Measurements from ENCODE around the gene MLX. TPM values are rescaled to one million over a fixed set of nuclear protein-coding genes. Genes with fewer than 3 reads are reported as not detected.

MLX gene
- total RNA-seq, 1 donor from 2014 or later, result 45.9 TPM

GRCh38 chr17:42553161-42553818 lies 13.6 kb upstream of the MLX start:
- TF ChIP-seq, protein P1, sequence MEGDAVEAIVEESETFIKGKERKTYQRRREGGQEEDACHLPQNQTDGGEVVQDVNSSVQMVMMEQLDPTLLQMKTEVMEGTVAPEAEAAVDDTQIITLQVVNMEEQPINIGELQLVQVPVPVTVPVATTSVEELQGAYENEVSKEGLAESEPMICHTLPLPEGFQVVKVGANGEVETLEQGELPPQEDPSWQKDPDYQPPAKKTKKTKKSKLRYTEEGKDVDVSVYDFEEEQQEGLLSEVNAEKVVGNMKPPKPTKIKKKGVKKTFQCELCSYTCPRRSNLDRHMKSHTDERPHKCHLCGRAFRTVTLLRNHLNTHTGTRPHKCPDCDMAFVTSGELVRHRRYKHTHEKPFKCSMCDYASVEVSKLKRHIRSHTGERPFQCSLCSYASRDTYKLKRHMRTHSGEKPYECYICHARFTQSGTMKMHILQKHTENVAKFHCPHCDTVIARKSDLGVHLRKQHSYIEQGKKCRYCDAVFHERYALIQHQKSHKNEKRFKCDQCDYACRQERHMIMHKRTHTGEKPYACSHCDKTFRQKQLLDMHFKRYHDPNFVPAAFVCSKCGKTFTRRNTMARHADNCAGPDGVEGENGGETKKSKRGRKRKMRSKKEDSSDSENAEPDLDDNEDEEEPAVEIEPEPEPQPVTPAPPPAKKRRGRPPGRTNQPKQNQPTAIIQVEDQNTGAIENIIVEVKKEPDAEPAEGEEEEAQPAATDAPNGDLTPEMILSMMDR (IDR thresholded peaks at IDR 0.05; ENCODE audit: unreplicated experiment), result no peak
- H3K36me3 Mint-ChIP-seq (ENCODE audit: low read depth, unreplicated experiment), result no peaks in the 10 kb centered on the region
- H3K4me1 Mint-ChIP-seq (ENCODE audit: unreplicated experiment), result peaks cover 17% of the 10 kb centered on the region
- no peaks in the 10 kb centered on the region for H3K9me3 Mint-ChIP-seq (ENCODE audit: unreplicated experiment)
- H3K27me3 Mint-ChIP-seq (ENCODE audit: unreplicated experiment), result peaks cover 6% of the 10 kb centered on the region
- no peak overlapping the region for H3K27ac Mint-ChIP-seq (ENCODE audit: unreplicated experiment)
- DNase-seq (ENCODE audit: low spot score), result no peak
- peak overlapping the region; percentile 92 for H3K4me3 Mint-ChIP-seq (ENCODE audit: unreplicated experiment)

DNA sequence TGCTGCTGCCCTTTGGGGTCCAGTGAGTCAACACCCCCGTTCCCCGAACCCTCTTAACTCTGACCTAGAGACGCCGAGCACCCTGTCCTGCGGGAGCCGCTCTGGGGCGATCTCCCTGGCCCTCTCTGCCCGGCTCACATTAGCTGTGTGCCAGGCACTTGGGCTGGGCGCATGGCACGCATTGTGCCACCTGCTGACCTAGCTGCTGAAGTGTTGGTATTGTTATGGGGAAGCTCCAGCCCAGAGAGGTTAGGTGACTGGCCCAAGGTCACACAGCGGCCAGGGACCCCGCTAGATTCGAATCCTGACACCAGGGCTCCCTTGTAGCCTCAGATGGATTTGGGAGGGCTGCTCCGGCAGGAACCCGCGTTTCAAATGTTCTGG lies 13.0 kb upstream of the MLX start:
- Mint-ChIP-seq H3K4me3 (ENCODE audit: unreplicated experiment) (peak overlapping the region; percentile 92), H3K27me3 (ENCODE audit: unreplicated experiment) (peaks cover 6% of the 10 kb centered on the region), H3K9me3 (ENCODE audit: unreplicated experiment) (no peaks in the 10 kb centered on the region), H3K36me3 (ENCODE audit: low read depth, unreplicated experiment) (no peaks in the 10 kb centered on the region), H3K27ac (ENCODE audit: unreplicated experiment) (no peak overlapping the region), H3K4me1 (ENCODE audit: unreplicated experiment) (peaks cover 15% of the 10 kb centered on the region)
- no peak for DNase-seq (ENCODE audit: low spot score)
- TF ChIP-seq, protein P1 (IDR thresholded peaks at IDR 0.05; ENCODE audit: unreplicated experiment), result no peak

DNA sequence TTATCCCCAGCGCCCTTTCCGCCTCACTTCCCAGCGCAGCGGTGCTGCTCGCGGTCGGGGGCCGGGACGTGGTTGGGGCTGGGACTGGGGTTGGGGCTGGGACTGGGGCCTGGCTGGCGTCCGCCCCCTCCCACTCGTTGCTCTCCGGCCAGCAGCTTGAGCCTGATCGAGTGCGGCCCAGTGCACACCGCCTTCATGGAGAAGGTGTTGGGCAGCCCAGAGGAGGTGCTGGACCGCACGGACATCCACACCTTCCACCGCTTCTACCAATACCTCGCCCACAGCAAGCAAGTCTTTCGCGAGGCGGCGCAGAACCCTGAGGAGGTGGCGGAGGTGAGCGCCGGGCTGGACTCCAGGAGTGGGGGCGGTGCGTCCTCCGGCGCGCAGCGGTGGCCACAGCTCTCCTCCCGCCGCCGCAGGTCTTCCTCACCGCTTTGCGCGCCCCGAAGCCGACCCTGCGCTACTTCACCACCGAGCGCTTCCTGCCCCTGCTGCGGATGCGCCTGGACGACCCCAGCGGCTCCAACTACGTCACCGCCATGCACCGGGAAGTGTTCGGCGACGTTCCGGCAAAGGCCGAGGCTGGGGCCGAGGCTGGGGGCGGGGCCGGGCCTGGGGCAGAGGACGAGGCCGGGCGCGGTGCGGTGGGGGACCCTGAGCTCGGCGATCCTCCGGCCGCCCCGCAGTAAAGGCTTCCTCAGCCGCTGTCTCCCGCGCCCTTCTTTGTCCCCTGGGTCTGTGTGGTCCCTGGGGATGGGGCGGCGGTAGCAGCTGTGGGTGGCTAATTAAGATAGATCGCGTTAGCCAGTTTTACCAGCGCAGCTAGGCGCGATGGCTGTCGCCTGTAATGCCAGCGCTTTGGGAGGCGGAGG lies 12.4 kb upstream of the MLX start:
- Mint-ChIP-seq H3K4me3 (ENCODE audit: unreplicated experiment) (peak overlapping the region; percentile 92), H3K27ac (ENCODE audit: unreplicated experiment) (peak overlapping the region; percentile 30), H3K36me3 (ENCODE audit: low read depth, unreplicated experiment) (no peaks in the 10 kb centered on the region), H3K4me1 (ENCODE audit: unreplicated experiment) (peaks cover 14% of the 10 kb centered on the region), H3K27me3 (ENCODE audit: unreplicated experiment) (peaks cover 3% of the 10 kb centered on the region), H3K9me3 (ENCODE audit: unreplicated experiment) (no peaks in the 10 kb centered on the region)
- DNase-seq (ENCODE audit: low spot score), result peak; percentile 89
- TF ChIP-seq, protein P1 (IDR thresholded peaks at IDR 0.05; ENCODE audit: unreplicated experiment), result no peak

DNA sequence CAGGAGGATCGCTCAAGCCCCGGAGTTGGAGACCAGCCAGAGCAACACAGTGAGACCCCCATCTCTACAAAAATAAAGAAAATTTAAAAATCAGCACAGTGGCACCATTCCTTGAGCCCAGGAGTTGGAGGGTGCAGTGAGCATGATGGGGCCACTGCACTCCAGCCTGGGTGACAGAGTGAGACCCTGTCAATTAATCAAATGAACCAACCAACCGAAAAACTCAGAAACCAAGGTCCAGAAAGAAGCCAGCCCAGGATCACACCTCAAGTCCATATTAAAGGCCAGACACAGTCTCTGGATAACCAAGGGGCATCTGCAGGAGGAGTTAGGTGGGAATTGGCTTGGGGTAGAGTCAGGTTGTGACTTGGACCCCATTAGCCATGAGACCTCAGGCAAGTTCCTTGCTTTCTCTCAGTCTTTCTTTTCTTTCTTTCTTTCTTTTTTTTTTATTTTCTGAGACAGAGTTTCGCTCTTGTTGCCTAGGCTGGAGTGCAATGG lies 11.7 kb upstream of the MLX start:
- TF ChIP-seq, protein P1 (IDR thresholded peaks at IDR 0.05; ENCODE audit: unreplicated experiment), result no peak
- Mint-ChIP-seq H3K4me1 (ENCODE audit: unreplicated experiment) (peaks cover 14% of the 10 kb centered on the region), H3K4me3 (ENCODE audit: unreplicated experiment) (peak overlapping the region; percentile 92), H3K27ac (ENCODE audit: unreplicated experiment) (no peak overlapping the region), H3K36me3 (ENCODE audit: low read depth, unreplicated experiment) (no peaks in the 10 kb centered on the region), H3K9me3 (ENCODE audit: unreplicated experiment) (no peaks in the 10 kb centered on the region), H3K27me3 (ENCODE audit: unreplicated experiment) (peaks cover 3% of the 10 kb centered on the region)
- DNase-seq (ENCODE audit: low spot score), result no peak

Measured in endothelial cell (in vitro differentiated cells).